Memory B cell (primary cell): ENCODE data around the gene IL24.

Experiments used
- ATAC-seq: fragments of 150-1000 bp; cut with Tn5 transposase; 2 replicates; pipeline ENCODE4 v1.10.0; 2021; ENCODE audit warnings: low read depth, mild to moderate bottlenecking, moderate library complexity
- DNase-seq, 2 donors: peaks; one replicate each; pipeline ENCODE4 v3.0.0; 2022; ENCODE audit warnings: low spot score in 2 of 2
- H3K27ac Mint-ChIP-seq: one replicate; pipeline ENCODE4 v1.8.0; 2022; ENCODE audit warnings: mild to moderate bottlenecking, moderate library complexity, mixed read lengths
- H3K27me3 Mint-ChIP-seq: one replicate; pipeline ENCODE4 v1.8.0; 2022; ENCODE audit warnings: mixed read lengths
- H3K36me3 Mint-ChIP-seq: one replicate; pipeline ENCODE4 v1.8.0; 2022; ENCODE audit warnings: mild to moderate bottlenecking, mixed read lengths
- H3K4me1 Mint-ChIP-seq: one replicate; pipeline ENCODE4 v1.8.0; 2022; ENCODE audit warnings: mixed read lengths
- H3K4me3 Mint-ChIP-seq: one replicate; pipeline ENCODE4 v1.8.0; 2022; ENCODE audit warnings: mild to moderate bottlenecking, moderate library complexity, mixed read lengths
- H3K9me3 Mint-ChIP-seq: one replicate; pipeline ENCODE4 v1.8.0; 2022; ENCODE audit warnings: mixed read lengths

IL24 gene

GRCh38 chr1:206887701-206888100 is 9.5 kb upstream of the IL24 start:
- Mint-ChIP-seq H3K9me3 (peaks cover under 1% of the 10 kb centered on the region), H3K27ac (no peak overlapping the region), H3K27me3 (peaks cover 5% of the 10 kb centered on the region), H3K36me3 (no peaks in the 10 kb centered on the region), H3K4me1 (peaks cover 3% of the 10 kb centered on the region), H3K4me3 (no peak overlapping the region)
- DNase-seq (no peak), ATAC-seq (no peak)

- H3K27me3 Mint-ChIP-seq = peaks cover 4% of the 10 kb centered on the region
- ATAC-seq (peak; percentile 47), DNase-seq (no peak)
- H3K4me3 Mint-ChIP-seq = no peak overlapping the region
- H3K9me3 Mint-ChIP-seq = no peaks in the 10 kb centered on the region
- H3K27ac Mint-ChIP-seq = no peak overlapping the region
- H3K36me3 Mint-ChIP-seq = no peaks in the 10 kb centered on the region
- H3K4me1 Mint-ChIP-seq = peaks cover 3% of the 10 kb centered on the region
Observed at GRCh38 chr1:206890125-206891060, 6.8 kb upstream of the IL24 start.

DNA sequence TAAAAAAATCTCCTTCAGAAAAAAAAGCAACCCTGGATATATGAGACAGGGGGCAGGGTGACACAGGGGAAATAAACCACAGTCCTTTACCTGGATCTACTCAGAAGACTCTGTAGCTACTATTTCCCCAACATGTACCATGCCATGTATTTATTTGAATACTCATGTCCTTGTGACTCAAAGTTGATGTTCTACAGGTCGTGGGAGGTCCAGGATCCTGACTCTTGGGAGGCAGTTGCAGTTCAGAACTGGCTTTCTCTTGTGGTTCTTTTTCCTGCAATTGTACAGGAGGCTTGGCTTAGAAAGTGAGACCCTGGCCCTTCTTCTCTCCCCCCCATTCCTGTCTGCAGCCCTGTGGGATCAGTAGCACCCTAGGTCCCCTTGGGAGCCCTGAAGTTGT is 5.8 kb upstream of the IL24 start:
- no peaks in the 10 kb centered on the region for H3K36me3 Mint-ChIP-seq
- H3K4me1 Mint-ChIP-seq = peaks cover 3% of the 10 kb centered on the region
- H3K27ac Mint-ChIP-seq = no peak overlapping the region
- no peaks in the 10 kb centered on the region for H3K9me3 Mint-ChIP-seq
- H3K4me3 Mint-ChIP-seq = no peak overlapping the region
- H3K27me3 Mint-ChIP-seq = peaks cover 1% of the 10 kb centered on the region
- DNase-seq (no peak), ATAC-seq (no peak)

DNA sequence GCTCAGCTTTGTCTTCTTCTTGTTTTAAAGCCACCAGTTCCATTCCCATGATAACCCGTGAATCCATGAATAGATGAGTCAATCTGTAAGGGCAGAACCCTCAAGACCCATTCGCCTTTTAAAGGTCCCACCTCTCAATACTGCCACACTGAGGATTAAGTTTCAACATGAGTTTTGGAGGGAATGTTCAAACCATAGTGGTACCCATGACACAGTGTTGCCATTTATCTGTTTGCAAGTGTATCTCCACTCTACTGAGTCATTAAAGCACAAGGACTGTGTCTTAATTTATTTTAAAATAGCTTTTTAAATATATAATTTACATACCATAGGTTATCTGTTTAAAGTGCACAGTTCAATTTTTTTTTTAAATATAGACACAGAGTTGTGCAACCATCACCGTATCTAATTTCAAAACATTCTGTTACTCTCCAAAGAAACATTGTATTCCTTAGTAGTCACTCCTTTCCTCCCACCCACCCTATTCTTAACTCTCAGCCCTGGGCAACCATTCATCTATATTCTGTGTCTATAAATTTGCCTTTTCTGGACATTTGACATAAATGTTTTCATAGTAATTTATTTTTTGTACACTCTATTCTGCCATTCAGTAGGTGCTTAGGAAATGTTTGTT is 4.8 kb upstream of the IL24 start:
- peaks cover 1% of the 10 kb centered on the region for H3K27me3 Mint-ChIP-seq
- H3K4me1 Mint-ChIP-seq = peaks cover 3% of the 10 kb centered on the region
- DNase-seq = no peak
- H3K4me3 Mint-ChIP-seq = no peak overlapping the region
- ATAC-seq = no peak
- H3K36me3 Mint-ChIP-seq = no peaks in the 10 kb centered on the region
- no peaks in the 10 kb centered on the region for H3K9me3 Mint-ChIP-seq
- H3K27ac Mint-ChIP-seq = no peak overlapping the region

DNA sequence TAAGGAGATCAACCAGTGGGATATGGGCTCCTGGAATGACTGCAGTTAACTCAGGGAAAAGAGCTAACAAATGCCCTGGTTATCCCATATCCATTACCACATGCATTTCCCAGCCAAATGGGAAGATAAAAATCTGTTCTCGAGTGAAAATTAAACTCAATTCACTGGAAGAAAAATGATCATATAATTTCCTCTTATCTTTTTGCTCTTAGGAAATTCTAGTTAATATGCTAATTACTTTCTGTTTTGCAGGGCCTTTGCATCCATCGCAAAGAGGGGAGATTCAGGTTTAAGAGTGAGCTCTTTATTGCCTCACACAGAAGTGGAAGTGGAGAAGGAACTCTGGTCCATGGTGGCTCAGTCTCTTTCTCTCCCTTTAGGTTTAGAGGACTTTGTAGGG is 3.9 kb upstream of the IL24 start:
- no peak overlapping the region for H3K4me3 Mint-ChIP-seq
- peaks cover 6% of the 10 kb centered on the region for H3K4me1 Mint-ChIP-seq
- no peaks in the 10 kb centered on the region for H3K36me3 Mint-ChIP-seq
- no peaks in the 10 kb centered on the region for H3K27me3 Mint-ChIP-seq
- no peak for ATAC-seq
- H3K27ac Mint-ChIP-seq = no peak overlapping the region
- H3K9me3 Mint-ChIP-seq = no peaks in the 10 kb centered on the region
- DNase-seq = no peak

- Mint-ChIP-seq H3K4me3 (no peak overlapping the region), H3K4me1 (peaks cover 10% of the 10 kb centered on the region), H3K27me3 (no peaks in the 10 kb centered on the region), H3K9me3 (no peaks in the 10 kb centered on the region), H3K27ac (no peak overlapping the region), H3K36me3 (no peaks in the 10 kb centered on the region)
- ATAC-seq = no peak
- no peak for DNase-seq
Observed at GRCh38 chr1:206895325-206895724, 1.9 kb upstream of the IL24 start.

DNA sequence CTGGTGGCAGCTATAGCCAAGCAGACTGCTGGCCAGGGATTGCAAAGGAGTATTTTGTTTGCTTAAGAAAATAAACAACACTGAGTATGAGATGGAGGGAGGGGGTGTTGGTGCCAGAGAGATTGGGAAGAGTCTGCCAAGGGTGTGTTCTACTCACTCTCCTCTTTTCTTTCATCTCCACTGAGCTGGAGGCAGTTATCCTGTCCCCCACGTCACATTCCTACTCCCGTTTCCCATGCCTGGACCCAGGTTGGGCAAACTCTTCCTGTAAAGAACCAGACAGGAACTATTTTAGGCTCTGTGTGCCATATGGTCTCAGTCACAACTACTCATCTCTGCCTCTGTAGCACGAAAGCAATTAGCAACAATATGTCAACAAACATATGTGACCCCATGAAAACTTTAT is 1.4 kb upstream of the IL24 start:
- Mint-ChIP-seq H3K4me1 (peaks cover 12% of the 10 kb centered on the region), H3K9me3 (no peaks in the 10 kb centered on the region), H3K4me3 (no peak overlapping the region), H3K27me3 (no peaks in the 10 kb centered on the region), H3K36me3 (no peaks in the 10 kb centered on the region), H3K27ac (no peak overlapping the region)
- DNase-seq (no peak), ATAC-seq (no peak)

DNA sequence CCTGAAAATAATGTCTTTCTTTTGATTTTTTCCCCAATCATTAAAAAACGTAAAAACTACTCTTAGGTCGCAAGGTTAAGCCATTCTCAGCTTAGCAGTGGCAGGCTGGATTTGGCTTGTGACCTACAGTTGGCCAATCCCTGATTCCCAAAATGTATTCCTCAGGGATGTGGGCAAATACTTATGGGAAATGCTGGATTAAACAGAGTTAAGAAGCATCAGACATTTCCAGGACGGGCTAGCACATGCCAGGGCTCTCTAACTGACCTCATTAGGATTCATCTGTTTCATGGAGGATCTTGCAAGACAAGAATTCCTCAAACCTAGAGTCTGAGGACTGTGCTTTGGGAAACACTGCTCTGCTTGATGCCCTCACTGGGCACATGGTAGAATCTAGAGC is 982 bp upstream of the IL24 start:
- Mint-ChIP-seq H3K4me1 (peaks cover 16% of the 10 kb centered on the region), H3K36me3 (no peaks in the 10 kb centered on the region), H3K4me3 (no peak overlapping the region), H3K27ac (no peak overlapping the region), H3K9me3 (no peaks in the 10 kb centered on the region), H3K27me3 (no peaks in the 10 kb centered on the region)
- DNase-seq (no peak), ATAC-seq (no peak)

DNA sequence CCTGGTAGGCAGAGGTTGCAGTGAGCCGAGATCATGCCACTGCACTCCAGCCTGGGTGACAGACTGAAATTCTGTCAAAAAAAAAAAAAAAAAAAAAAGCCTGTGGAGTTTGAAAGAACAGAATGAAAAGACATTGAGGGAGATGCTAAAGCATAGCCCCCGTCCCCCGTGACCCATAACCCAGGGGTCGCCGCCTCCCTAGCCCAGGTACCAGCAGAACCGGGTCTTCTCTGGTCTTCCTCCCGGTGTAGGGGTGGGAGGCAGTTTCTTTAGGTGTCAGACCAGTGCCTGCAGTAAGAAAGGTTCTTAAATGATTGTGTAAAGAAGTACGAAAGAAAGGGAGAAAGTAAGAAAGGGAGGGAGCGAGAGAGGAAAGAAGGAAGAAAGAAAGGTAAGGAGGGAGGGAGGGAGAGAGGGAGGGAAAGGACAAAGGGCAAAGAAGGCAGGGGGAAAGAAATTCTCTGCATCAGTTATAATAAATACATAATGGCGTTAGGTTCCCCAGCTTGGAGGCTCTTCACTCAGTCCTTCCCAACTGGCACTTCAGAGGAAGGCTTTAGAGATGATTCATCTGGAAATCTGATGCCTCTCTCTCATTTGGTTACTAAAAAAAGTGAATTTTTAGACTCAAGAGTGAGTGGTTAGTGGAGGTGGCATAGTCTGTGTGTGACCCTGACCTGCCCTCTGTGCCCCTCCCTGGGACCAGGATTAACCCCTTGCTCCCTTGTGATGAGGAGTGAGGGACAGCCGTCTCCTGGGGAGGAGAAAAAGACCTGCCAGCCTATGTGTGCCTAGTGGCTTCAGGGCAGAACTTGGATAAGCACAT is 1.1 kb downstream of the IL24 start:
- H3K36me3 Mint-ChIP-seq = peaks cover 5% of the 10 kb centered on the region
- H3K4me1 Mint-ChIP-seq = peaks cover 23% of the 10 kb centered on the region
- H3K27me3 Mint-ChIP-seq = no peaks in the 10 kb centered on the region
- no peak overlapping the region for H3K27ac Mint-ChIP-seq
- H3K4me3 Mint-ChIP-seq = no peak overlapping the region
- H3K9me3 Mint-ChIP-seq = no peaks in the 10 kb centered on the region
- DNase-seq = no peak
- ATAC-seq = no peak

DNA sequence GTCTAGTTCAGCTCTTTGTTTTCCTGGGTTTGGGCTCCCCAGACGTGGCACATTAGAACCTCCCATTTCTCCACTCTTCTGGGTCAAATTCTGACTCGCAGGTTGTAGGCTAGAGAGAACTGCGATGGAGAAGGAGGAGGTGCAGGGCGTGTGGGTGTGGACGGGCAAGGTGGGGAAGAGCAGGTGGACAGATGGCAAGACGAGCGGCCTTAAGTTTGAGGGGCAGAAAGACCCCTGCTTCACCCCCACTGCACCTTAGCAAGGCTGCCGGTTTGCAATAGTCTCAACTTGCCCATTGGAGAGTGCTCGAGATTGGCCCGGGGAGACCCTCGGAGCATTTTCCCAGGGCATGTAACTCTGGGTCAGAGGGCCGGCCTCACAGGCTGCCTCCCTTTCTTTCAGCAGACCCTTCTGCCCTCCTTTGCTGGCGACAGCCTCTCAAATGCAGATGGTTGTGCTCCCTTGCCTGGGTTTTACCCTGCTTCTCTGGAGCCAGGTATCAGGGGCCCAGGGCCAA is 1.7 kb downstream of the IL24 start:
- H3K36me3 Mint-ChIP-seq = peaks cover 11% of the 10 kb centered on the region
- no peaks in the 10 kb centered on the region for H3K9me3 Mint-ChIP-seq
- no peaks in the 10 kb centered on the region for H3K27me3 Mint-ChIP-seq
- H3K4me1 Mint-ChIP-seq = peaks cover 28% of the 10 kb centered on the region
- ATAC-seq (no peak), DNase-seq (no peak)
- no peak overlapping the region for H3K4me3 Mint-ChIP-seq
- H3K27ac Mint-ChIP-seq = no peak overlapping the region

DNA sequence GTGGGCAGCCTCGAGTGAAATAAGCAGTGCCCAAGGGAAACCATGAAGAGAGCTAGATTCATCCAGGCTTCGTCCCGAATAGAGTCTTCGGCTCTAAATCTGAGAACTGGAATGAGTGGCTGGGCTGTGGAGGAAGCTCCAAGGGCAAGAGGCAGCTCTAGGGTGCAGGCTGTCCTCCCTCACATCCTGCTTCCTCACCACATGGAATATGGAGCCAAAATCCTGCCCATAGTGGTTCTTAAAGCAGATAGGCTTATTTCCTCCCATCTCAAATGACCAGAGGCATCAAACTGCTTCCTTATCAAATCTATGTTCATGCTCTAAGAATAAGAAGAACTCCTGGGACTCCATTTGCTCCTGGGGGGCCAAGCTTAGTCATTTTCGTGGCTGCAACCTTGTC is 2.5 kb downstream of the IL24 start:
- ATAC-seq (no peak), DNase-seq (no peak)
- Mint-ChIP-seq H3K36me3 (peaks cover 19% of the 10 kb centered on the region), H3K27ac (peak overlapping the region; percentile 68), H3K4me3 (no peak overlapping the region), H3K27me3 (no peaks in the 10 kb centered on the region), H3K4me1 (peaks cover 31% of the 10 kb centered on the region), H3K9me3 (no peaks in the 10 kb centered on the region)

GRCh38 chr1:206900149-206900548 is 2.9 kb downstream of the IL24 start:
- no peak for DNase-seq
- ATAC-seq = no peak
- H3K27me3 Mint-ChIP-seq = no peaks in the 10 kb centered on the region
- H3K27ac Mint-ChIP-seq = peak overlapping the region; percentile 68
- H3K36me3 Mint-ChIP-seq = peaks cover 22% of the 10 kb centered on the region
- peaks cover 35% of the 10 kb centered on the region for H3K4me1 Mint-ChIP-seq
- H3K4me3 Mint-ChIP-seq = no peak overlapping the region
- H3K9me3 Mint-ChIP-seq = no peaks in the 10 kb centered on the region

GRCh38 chr1:206901944-206902343 is 4.7 kb downstream of the IL24 start:
- Mint-ChIP-seq H3K4me1 (peaks cover 50% of the 10 kb centered on the region), H3K27ac (no peak overlapping the region), H3K27me3 (no peaks in the 10 kb centered on the region), H3K36me3 (peaks cover 32% of the 10 kb centered on the region), H3K4me3 (no peak overlapping the region), H3K9me3 (no peaks in the 10 kb centered on the region)
- ATAC-seq (no peak), DNase-seq (no peak)

DNA sequence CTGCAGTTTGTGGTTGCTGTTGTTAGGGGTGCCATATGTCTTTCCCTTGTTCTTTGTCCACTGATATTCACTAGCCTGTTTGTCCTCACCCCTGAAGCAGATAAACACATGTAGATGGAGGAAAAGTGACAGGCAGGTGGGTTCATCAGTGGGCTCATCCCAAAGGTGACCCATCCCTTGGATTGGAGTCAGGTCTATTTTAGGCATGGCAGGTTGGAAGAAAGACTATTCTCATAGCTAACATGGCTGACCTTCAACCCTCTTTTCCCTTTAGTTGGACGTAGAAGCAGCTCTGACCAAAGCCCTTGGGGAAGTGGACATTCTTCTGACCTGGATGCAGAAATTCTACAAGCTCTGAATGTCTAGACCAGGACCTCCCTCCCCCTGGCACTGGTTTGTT is 5.5 kb downstream of the IL24 start:
- Mint-ChIP-seq H3K27ac (peak overlapping the region; percentile 15), H3K4me3 (no peak overlapping the region), H3K27me3 (no peaks in the 10 kb centered on the region), H3K9me3 (no peaks in the 10 kb centered on the region), H3K36me3 (peaks cover 32% of the 10 kb centered on the region), H3K4me1 (peaks cover 50% of the 10 kb centered on the region)
- no peak for ATAC-seq
- no peak for DNase-seq
